ENCODE results near the gene ADGRG6. TPM values are rescaled to one million over a fixed set of nuclear protein-coding genes. Genes with fewer than 3 reads are reported as not detected.

ADGRG6 gene
- total and polyA plus RNA-seq, 2 donors (not counting 1 experiment from before 2014, with no cell fraction given): 0.03 TPM; not detected in 1

- no peak for TF ChIP-seq EZH2 (IDR thresholded peaks at IDR 0.05; ENCODE audit: borderline replicate concordance, insufficient read depth, low read depth, low read length, poor library complexity, severe bottlenecking)
- TF ChIP-seq CTCF (IDR thresholded peaks at IDR 0.05): no peak
- ChIA-PET POLR2A (no interaction called here), CTCF (interaction anchor here (7.2 kb wide), 1 partner anchor 949 kb away, joined by 118 read pairs; no protein-coding TSS in a partner anchor)
- Histone ChIP-seq H3K79me2 (ENCODE audit: control insufficient read depth, insufficient read depth, low read length) (no peaks in the 10 kb centered on the region), H3K27ac (ENCODE audit: low read length in 2 of 2) (no peak overlapping the region), H3K4me1 (ENCODE audit: control insufficient read depth in 2 of 2, insufficient read depth in 2 of 2, low read length in 2 of 2) (no peaks in the 10 kb centered on the region), H3K9ac (ENCODE audit: low read length) (no peak overlapping the region), H3K4me3 (ENCODE audit: control extremely low read depth in 1 of 5, extremely low read depth in 1 of 5, insufficient read depth in 1 of 5, low read depth in 2 of 5, low read length in 4 of 5) (no peak overlapping the region), H4K20me1 (ENCODE audit: control insufficient read depth, insufficient read depth, low read length, poor library complexity, severe bottlenecking) (no peaks in the 10 kb centered on the region), H3K9me3 (ENCODE audit: control extremely low read depth in 1 of 3, control insufficient read depth in 2 of 3, insufficient read depth in 1 of 3, low read length in 2 of 3) (no peaks in the 10 kb centered on the region), H3K27me3 (replicated peaks in 1 of 4; ENCODE audit: control extremely low read depth in 1 of 4, control insufficient read depth in 3 of 4, insufficient read depth in 4 of 4, low read length in 3 of 4) (peaks cover 0 to 6% (median 0%) of the 10 kb centered on the region in 4 experiments), H2AFZ (ENCODE audit: insufficient read depth, low read depth, low read length, poor library complexity, severe bottlenecking) (no peak overlapping the region), H3K4me2 (replicated peaks; ENCODE audit: low read depth, low read length, poor library complexity, severe bottlenecking) (no peak overlapping the region), H3K36me3 (replicated peaks in 1 of 2; ENCODE audit: control extremely low read depth in 1 of 2, control insufficient read depth in 1 of 2, extremely low read depth in 1 of 2, insufficient read depth in 2 of 2, low read length in 1 of 2) (no peaks in the 10 kb centered on the region)
- peaks cover 3% of the 10 kb centered on the region for H3K27me3 Mint-ChIP-seq
- DNase-seq (no peak), ATAC-seq (ENCODE audit: low read depth) (no peak)
- intact Hi-C loops (cut with micrococcal nuclease): loop anchor here (10.0 kb wide), 1 partner anchor 857 kb away; no protein-coding TSS in a partner anchor
- no CpG with 5 or more reads among the region's 2 CpGs for WGBS (ENCODE audit: insufficient coverage)
- H3K4me1 Mint-ChIP-seq: no peaks in the 10 kb centered on the region
- no peak overlapping the region for H3K27ac Mint-ChIP-seq
- H3K9me3 Mint-ChIP-seq (ENCODE audit: insufficient read depth): no peaks in the 10 kb centered on the region
- H3K4me3 Mint-ChIP-seq: no peak overlapping the region
Observed at GRCh38 chr6:142478117-142478516, 176.3 kb downstream of the ADGRG6 start.

- H4K20me1 ChIP-seq (ENCODE audit: control insufficient read depth, insufficient read depth, low read length, poor library complexity, severe bottlenecking): no peaks in the 10 kb centered on the region
- H3K27ac ChIP-seq (ENCODE audit: low read length in 2 of 2): no peak overlapping the region
- TF ChIP-seq EZH2 (IDR thresholded peaks at IDR 0.05; ENCODE audit: borderline replicate concordance, insufficient read depth, low read depth, low read length, poor library complexity, severe bottlenecking) (no peak), CTCF (IDR thresholded peaks at IDR 0.05) (no peak)
- Mint-ChIP-seq H3K9me3 (ENCODE audit: insufficient read depth) (peaks cover 3% of the 10 kb centered on the region), H3K27me3 (no peaks in the 10 kb centered on the region), H3K27ac (no peak overlapping the region), H3K4me1 (no peaks in the 10 kb centered on the region), H3K4me3 (no peak overlapping the region)
- H3K9me3 ChIP-seq (ENCODE audit: control extremely low read depth in 1 of 3, control insufficient read depth in 2 of 3, insufficient read depth in 1 of 3, low read length in 2 of 3): no peaks in the 10 kb centered on the region
- intact Hi-C loops (cut with micrococcal nuclease): no loop called here
- H3K79me2 ChIP-seq (ENCODE audit: control insufficient read depth, insufficient read depth, low read length): no peaks in the 10 kb centered on the region
- DNase-seq (no peak), ATAC-seq (ENCODE audit: low read depth) (no peak)
- POLR2A ChIA-PET: no interaction called here
- CTCF ChIA-PET: no interaction called here
- no peak overlapping the region for H3K4me2 ChIP-seq (replicated peaks; ENCODE audit: low read depth, low read length, poor library complexity, severe bottlenecking)
- H3K9ac ChIP-seq (ENCODE audit: low read length): no peak overlapping the region
- no peak overlapping the region for H3K4me3 ChIP-seq (ENCODE audit: control extremely low read depth in 1 of 5, extremely low read depth in 1 of 5, insufficient read depth in 1 of 5, low read depth in 2 of 5, low read length in 4 of 5)
- peaks cover 0 to 6% (median 0%) of the 10 kb centered on the region in 4 experiments for H3K27me3 ChIP-seq (replicated peaks in 1 of 4; ENCODE audit: control extremely low read depth in 1 of 4, control insufficient read depth in 3 of 4, insufficient read depth in 4 of 4, low read length in 3 of 4)
- no peaks in the 10 kb centered on the region for H3K36me3 ChIP-seq (replicated peaks in 1 of 2; ENCODE audit: control extremely low read depth in 1 of 2, control insufficient read depth in 1 of 2, extremely low read depth in 1 of 2, insufficient read depth in 2 of 2, low read length in 1 of 2)
- H3K4me1 ChIP-seq (ENCODE audit: control insufficient read depth in 2 of 2, insufficient read depth in 2 of 2, low read length in 2 of 2): no peaks in the 10 kb centered on the region
- 86% methylated on average over 2 of the region's 4 CpGs for WGBS (ENCODE audit: insufficient coverage)
- H2AFZ ChIP-seq (ENCODE audit: insufficient read depth, low read depth, low read length, poor library complexity, severe bottlenecking): no peak overlapping the region
Observed at GRCh38 chr6:142481466-142481865, 179.7 kb downstream of the ADGRG6 start.

Measured in B cell (primary cell).